Hematopoietic multipotent progenitor cell (in vitro differentiated cells): ENCODE measurements around the gene GGT1. TPM values are rescaled to one million over a fixed set of nuclear protein-coding genes. Genes with fewer than 3 reads are reported as not detected.
"Not testable (repeated sequence)": the region's sequence is repeated elsewhere in the genome, so short reads cannot be mapped to it uniquely, and the experiment has no call there.

ENCODE experiments used
- DNase-seq, 3 donors: peaks; one replicate each; pipeline ENCODE4 v3.0.0-alpha.2; 2011 to 2015; ENCODE audit warnings: low read depth in 2 of 3, low spot score in 2 of 3
- total RNA-seq: library from RNA; depleted of rRNA; stranded (reverse); fragments of >200 nt; gene quantifications from one replicate; pipeline ENCODE4 v1.2.3, GENCODE V29; 2012

GGT1 gene
- total RNA-seq, 1 donor: 18.6 TPM

DNA sequence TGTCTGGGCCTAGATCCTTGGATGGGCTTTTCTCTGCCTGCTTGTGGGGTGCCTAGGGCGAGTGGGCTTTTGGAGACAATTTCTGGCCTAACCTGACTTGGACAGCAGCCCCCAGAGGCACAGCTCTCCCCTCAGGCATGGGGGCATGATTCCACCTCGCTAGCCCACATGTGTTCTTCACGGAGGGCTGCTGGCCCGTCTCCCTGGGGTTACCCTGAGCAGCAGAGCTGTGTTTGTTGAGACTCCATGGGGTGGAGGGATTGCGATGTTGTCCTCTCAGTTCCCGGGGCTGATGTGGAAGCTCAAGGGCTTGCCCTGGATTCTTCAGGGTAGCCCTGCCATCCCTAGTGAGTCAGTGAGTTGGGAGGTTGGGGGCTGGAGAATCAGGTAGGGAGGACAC, 7.8 kb upstream of the GGT1 start:
- no peak for DNase-seq

DNA sequence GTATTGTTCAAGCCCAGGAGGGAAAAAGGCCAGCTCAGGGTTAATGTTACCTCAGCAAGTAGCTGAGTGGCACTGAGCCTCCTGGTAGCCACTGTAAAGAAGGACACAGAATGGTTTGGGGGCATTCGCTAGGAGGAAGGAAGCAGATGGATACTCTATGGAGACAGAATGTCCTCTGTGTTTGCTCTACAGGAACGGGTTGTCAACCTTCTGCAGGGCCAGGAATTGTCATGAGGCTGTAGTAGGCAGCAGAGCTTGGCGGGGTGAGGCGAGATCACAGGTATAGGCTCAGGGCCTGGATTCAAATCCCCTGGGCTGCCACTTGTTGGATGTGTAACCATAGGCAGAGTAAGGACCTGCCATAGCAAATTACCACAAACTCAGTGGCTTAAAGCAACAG, 7.1 kb upstream of the GGT1 start:
- DNase-seq: no peak

DNA sequence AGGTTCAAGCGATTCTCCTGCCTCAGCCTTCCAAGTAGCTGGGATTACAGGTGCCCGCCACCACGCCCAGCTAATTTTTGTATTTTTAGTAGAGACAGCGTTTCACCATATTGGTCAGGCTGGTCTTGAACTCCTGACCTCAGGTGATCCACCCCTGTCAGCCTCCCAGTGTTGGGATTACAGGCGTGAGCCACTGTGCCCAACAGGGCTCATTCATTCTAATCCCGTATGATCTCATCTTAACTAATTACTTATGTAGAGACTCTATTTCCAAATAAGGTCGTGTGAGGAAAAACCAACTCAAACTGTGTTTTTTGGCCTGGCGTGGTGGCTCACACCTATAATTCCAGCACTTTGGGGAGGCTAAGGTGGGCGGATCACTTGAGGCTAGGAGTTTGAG, 5.9 kb upstream of the GGT1 start:
- DNase-seq: not testable (repeated sequence)

DNA sequence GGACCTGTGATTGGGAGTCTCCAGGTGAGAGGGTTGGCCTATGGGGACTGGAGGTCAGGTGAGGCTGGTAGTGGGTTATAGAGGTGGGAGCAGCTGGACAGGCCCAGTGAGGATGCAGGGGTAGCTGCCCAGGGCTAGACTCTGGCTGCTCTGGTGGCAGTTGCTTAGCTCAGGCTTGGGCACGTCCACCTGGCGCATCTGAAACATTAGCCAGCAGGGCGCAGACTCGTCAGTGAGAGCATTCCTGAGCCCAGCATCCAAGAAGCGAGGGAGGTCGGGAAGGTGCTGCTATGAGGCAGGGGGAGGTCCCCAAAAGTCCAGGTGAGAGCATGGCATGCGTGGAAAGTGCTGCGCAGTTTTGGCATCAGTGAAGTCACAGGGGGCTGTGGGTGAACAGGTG, 3.5 kb upstream of the GGT1 start:
- DNase-seq: no peak

DNA sequence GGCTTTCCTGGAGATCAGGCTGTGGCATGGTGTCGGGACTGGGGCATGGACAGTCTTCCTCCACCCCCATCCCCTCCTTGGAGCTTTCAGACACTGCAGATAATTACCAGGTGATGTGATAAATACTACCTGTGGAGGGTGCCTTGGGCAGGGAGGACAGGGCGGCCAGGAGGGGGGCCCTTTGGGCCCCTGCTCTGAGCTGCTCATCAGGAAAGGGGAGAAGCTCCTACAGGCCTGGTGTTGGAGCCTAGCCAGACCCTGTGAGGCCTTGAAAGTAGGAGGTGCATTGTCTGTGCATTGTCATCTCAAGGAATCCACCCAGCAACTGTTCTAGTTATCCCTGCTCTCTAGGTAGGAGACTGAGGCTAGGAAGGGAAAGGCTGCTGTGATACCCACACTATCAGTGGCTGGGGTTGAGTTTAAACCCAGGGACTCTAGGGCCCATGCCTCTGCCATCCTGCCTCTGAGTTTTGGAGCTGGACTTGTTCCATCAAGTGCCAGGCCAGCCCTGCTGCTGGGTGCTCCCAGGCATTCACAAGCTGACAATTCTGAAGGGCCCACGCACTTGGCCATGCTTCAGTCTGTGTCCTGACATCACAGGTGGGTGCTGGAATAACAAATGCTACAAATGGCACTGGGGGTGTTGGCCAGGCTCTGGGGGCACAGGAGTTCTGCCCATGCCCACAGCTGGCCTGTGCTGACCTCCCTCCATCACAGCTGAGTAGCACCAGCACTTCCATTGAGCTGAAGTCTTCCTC, 2.9 kb upstream of the GGT1 start:
- DNase-seq: not testable (repeated sequence)

DNA sequence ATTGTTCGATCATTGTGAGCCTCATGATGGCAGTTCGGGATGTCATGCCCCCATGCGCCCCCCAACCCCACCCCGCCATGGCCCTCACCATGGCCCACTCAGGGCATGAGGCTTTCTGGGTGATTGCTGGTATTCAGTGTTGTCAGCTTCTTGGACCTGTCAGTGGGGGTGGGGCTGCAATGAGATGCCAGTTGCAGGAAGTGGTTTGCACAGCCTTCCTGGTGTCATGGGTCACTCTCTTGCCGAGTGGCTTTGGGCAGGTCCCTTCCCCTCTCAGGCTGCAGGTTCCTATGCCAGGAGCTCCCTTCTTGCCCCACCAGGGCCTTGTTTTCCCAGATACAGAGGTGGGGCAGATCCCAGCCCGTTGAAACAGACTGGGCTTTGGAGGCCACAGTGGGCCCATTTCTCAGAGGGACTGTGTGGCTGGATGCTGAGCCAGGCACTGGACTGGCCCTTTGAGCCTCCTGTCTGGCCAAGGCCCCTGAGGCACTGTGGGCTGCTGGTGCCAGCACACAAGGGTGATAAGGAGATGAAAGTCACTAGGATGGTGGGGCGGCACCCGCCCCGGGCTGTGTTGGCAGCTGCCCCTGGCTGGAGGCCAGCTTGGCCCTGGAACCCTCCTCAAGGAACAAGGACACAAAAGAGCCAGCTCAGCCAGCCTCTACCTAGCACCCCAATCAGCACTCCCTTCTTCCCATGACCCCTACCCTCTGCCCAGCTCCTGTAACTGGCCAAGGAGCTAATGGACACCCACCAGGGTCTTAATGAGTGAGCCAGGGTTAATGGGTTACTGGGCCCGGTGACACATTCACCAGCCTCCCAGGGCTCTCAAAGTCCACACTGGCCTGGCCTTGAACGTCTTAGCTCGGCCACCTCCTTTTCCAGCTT, 1.5 kb upstream of the GGT1 start:
- peak in 1 of 3 donors; percentile 43 for DNase-seq

DNA sequence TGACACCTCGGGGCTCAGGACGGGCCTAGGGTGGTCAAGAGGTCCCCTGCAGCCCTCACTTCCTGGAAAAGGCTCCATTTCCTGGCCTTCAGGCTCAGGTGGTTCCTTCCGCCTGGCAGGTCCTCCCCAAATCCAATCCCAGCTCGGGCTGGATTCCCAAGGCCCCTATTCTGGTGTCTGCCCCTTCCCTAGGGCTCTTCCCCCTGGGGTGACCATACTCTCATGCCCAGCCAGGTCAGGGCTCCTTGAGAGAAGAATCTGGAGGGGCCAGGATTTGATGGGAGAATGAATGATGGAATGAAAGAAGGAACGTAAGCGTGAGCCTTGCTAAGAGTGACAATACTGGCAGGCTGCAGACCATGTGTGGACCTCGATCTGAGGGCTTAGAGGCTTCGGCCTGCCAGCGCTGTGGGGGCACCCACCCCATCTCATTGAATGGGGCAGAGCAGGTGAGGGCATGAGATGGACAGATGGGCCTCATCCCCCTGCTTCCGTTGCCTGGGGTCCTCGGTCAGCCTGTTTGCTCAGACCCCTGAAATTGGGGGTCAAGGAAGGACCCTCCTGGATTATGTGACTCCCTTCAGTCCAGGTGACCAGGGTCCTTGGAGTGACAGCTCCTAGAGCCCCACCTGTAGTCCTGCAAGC, 766 bp upstream of the GGT1 start:
- not testable (repeated sequence) for DNase-seq

DNA sequence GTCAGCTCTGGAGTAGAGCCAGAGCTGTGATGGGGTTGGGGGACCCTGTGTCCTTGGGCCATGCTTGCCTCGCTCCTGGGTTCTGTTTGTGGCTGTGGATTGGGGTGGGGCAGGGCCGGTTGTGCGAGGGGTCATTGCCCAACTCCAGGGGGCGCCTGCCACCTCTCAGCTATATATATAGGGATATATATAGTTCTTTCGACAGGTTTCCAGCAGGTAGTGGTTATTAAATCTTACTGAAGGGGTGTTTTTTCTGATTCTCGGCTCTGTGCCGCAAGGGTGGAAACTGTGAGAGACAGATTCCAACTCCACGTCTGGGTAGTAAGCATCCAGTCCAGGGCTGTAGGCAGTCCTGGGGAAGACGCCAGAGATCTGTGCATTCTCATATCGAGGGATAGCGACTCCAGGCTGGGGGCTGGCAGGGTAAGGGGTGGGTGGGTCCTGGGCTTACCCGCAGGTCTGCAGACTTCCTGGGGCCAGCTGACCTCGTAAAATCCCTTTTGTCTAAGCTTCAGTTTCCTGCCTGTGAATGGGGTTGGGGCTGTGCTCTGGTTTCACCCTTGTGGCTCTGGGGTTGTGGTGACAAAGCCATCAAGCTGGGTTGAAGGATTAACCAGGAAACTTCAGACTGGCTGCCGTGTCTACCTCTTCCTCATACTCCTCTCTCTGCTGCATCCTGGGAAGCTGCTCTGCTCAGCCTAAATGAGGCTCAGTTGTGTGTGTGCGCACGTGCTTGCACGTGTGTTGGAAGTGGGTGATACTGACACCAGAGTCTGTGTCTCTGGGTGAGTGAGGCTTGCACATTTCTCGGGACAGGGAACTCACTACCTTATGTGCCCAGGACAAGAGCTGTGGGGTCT, 1.0 kb downstream of the GGT1 start:
- peak in 1 of 3 donors; percentile 69 for DNase-seq

DNA sequence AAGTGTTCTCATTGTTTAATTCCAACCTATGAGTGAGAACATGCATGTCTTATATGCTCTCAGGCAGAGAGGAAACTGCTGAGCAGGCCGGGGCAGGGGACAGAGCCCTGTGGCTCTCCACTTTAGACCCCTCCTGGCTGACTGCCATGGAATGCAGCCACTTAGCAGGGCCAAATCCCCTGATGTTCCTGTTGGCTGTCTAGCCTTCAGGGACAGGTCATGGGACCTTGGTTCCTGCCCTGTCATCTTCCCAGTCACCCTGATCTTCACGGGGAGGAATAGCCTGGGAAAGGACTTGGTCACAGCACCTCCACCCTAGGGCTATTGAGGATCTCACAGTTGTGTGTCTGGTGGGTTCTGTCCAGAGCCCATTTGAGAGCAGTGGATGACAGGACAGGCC, 3.3 kb downstream of the GGT1 start:
- DNase-seq: not testable (repeated sequence)

DNA sequence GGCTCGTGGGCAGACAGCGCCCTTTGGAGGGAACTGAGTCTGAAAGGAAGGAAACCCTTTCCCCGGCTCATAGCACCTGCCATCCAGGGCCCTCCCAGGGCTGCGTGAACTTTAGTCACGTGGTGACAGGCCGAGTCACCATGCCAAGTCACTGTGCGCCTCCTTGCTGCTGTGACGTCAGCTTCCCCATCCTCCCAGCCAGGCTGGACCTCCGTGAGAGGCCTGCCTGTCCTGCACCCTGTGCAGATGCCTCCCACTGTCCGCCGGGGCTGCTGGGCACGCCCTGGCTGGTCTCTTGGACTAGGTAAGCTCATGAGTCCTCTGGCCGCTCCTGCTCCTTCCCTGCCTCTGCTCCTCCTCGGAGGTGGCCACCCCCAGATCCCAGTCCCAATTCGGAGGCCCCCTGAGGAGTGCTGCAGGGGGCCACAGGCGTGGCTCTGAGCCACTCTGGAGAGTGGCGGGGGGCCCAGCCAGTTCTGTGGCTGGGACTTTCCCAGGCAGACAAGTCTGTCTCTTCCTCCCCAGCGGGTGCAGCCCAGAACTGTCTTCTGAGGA, 4.5 kb downstream of the GGT1 start:
- DNase-seq: peak; percentile 9 to 76 (median 71)

DNA sequence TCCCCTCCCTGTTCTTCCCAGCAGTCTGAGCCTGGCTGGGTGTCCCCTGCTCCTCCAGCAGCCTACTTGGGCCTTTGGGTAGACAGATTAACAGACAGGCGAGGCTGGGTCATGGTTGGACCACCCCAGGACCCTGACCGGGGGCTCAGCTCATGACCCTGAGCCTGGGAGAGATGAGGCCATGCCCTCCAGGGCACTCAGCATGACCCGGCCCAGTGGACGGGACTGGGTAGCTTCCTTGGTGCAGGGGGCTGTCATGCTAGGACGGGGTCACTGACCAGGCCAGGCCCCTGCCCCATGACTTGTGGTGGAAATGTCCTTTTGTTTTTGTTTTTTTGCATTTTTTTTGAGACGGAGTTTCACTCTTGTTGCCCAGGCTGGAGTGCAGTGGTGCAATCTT, 5.3 kb downstream of the GGT1 start:
- not testable (repeated sequence) for DNase-seq

DNA sequence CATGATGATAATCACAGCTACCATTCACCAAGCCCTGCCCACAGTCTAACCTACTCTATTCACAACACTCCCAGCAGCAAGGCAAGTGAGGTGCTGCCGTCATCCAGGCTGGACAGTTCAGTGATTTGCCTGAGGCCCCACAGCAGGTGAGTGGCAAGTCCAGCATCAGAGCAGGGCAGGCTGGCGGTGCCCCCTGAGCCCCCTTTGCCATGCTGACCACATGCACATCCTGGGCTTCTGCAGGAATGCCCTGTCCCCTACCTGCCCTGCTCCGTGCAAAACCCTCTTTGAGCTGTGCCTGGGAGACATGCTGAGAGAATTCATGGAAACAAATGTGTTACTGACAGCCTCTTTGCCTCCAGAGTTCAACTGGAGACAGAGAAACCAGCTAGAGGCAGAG, 6.9 kb downstream of the GGT1 start:
- DNase-seq: not testable (repeated sequence)

DNA sequence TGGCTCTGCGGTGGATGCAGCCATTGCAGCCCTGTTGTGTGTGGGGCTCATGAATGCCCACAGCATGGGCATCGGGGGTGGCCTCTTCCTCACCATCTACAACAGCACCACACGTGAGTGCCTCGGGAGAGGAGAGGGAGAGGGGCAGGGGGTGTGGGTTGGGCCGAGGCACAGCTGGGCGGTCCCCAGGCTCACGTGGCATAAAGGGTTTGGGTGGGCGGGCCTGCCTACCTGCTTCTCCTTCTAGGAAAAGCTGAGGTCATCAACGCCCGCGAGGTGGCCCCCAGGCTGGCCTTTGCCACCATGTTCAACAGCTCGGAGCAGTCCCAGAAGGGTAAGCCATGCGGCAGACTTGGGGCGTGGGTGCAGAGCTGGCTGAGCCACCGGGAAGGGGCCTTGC, 11.8 kb downstream of the GGT1 start:
- DNase-seq: not testable (repeated sequence)

DNA sequence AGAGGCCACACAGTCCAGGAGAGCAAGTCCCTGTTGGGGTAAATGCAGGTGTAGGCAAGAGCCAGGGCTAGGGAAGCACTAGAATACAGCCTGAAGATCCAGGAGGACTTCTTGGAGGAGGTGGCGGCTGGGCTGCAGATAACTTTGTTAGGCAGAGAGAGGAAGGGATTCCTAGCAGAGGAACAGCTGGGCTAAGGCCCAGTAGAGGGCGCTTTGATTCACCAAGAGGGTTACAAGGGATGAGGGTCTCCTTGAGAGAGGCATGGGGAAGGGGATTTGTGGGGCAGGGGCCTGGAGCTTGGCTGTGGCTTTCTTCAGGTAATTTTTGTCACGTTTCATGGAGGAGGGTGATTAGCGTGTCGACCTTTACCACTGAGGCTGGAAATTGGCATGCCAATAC, 18.3 kb downstream of the GGT1 start:
- DNase-seq: not testable (repeated sequence)

DNA sequence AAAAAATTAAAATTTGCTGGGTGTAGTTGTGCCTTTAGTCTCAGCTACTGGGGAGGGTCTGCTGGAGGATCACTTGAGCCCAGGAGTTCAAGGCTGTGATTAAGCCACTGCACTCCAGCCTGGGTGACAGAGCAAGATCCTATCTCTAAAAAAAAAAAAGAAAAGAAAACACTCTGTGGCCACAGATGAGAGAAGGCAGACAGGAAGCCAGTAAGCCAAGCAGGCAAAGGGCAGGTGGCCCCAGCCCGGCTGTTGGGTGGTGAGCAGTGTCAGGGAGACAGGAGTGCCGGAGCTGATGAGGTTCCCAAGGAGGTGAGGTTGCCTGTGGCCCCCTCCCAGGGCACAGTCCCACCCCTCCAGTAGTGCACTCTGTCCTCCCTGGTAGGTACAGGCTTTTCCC, 19.6 kb downstream of the GGT1 start:
- DNase-seq: peak in 1 of 3 donors; percentile 41

DNA sequence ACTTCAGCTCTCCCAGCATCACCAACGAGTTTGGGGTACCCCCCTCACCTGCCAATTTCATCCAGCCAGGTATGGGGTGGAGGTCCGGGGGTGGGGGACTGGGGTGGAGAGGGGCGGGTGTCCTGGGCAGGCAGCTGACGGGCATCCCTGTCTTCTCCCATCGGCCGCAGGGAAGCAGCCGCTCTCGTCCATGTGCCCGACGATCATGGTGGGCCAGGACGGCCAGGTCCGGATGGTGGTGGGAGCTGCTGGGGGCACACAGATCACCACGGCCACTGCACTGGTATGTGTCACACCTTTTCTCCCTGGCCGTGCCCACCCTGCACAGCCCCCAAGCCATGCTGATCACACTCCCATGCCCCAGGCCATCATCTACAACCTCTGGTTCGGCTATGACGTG, 24.9 kb downstream of the GGT1 start:
- DNase-seq: not testable (repeated sequence)

DNA sequence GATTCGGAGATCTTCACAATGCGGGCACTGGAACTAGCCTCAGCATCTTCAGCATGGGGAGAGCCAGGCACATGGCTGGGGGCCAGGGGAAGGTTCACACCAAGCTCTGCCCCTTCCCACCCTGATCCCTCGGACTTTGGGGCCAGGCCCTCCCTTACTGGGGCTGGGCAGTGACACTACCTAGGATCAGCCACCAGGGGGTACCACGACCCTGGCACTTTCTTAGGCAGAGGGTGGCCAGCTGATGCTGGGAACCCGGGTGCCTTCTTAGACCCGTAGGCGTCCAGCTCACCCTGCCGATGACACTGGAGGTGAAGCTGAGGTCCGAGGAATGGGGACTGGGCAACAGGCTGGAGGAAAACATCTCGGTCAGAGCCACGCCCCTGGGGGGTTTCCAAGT, 26.1 kb downstream of the GGT1 start:
- not testable (repeated sequence) for DNase-seq

DNA sequence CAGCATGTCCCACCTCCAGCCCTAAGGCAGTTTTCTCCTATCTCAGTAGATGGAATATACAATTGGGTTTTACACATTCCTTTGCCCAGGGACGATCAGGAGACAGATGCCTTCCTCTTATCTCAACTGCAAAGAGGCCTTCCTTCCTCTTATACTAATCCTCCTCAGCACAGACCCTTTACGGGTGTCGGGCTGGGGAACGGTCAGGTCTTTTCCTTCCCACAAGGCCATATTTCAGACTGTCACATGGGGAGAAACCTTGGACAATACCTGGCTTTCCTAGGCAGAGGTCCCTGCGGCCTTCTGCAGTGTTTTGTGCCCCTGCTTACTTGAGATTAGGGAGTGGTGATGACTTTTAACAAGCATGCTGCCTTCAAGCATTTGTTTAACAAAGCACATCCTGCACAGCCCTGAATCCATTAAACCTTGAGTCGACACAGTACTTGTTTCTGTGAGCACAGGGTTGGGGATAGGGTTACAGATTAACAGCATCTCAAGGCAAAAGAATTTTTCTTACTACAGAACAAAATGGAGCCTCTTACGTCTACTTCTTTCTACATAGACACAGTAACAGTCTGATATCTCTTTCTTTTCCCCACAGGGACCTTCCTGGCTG, 27.9 kb downstream of the GGT1 start:
- not testable (repeated sequence) for DNase-seq

DNA sequence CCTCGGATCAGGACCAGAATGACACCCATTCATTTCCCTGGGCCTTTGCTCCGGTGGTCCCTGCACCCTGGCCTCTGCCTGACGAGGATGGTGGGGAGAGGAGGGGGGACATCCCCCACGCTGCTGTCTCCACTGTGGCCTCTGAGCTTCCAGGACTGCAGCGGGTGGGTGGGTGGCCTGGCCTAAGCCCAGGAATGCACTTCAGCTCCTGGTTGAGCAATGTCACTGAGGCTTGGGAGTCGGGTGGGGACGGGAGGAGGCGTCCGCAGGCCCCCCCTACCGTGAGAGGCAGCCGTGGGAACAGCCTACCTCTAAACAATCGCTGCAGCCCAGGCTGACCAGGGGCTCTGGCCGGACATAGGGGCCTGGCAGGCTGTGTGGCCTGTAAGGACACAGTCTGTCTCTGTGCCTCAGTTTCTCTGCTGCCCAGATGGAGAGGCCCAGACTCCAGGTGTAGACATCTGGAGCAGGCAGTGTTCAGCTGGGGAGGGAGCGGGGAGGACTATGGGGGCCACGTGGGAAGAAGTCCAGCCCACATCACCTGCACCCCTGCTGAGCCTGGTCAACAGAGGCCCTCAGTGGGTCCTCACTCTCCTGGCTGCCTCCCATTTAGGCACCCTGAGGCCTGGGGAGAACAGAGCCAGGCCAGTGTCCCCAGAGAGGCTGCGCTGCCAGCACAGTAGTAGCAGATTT, 28.6 kb downstream of the GGT1 start:
- not testable (repeated sequence) for DNase-seq
